GM20000 (cell line): Measurements from ENCODE around the gene MORN3.
"Not testable (repeated sequence)": the region's sequence is repeated elsewhere in the genome, so short reads cannot be mapped to it uniquely, and the experiment has no call there.

Experiments
- DNase-seq: peaks from one replicate; pipeline ENCODE4 v3.0.0; 2012; ENCODE audit warnings: low spot score
- CTCF ChIP-seq: IDR thresholded peaks from 2 replicates; pipeline ENCODE4 v1.5.1; 2012; ENCODE audit warnings: mild to moderate bottlenecking, control low read depth; ENCODE audit errors: extremely low read depth, missing control alignments

The MORN3 gene

GRCh38 chr12:121648458-121649028 lies 20.9 kb downstream of the MORN3 start:
- TF ChIP-seq CTCF: no peak
- no peak for DNase-seq

GRCh38 chr12:121641343-121641630 lies 28.2 kb downstream of the MORN3 start:
- DNase-seq: no peak
- TF ChIP-seq CTCF: no peak

GRCh38 chr12:121638298-121639202 lies 30.9 kb downstream of the MORN3 start:
- peak; percentile 18 for DNase-seq
- TF ChIP-seq CTCF: no peak

GRCh38 chr12:121637231-121637914 lies 32.1 kb downstream of the MORN3 start:
- peak; percentile 78 for DNase-seq
- TF ChIP-seq CTCF: no peak

GRCh38 chr12:121634836-121635235 lies 34.6 kb downstream of the MORN3 start:
- DNase-seq: no peak
- no peak for TF ChIP-seq CTCF

GRCh38 chr12:121633833-121634196 lies 35.6 kb downstream of the MORN3 start:
- not testable (repeated sequence) for DNase-seq

GRCh38 chr12:121632069-121632970 lies 37.1 kb downstream of the MORN3 start:
- no peak for DNase-seq
- TF ChIP-seq CTCF: no peak
